OCI-LY3 (cell line): ENCODE results near the gene FOXJ3.

Experiments used
- CTCF ChIP-seq: fragments of 200-600, 300-600 bp; sonication (generic); IDR thresholded peaks from 2 replicates; pipeline ENCODE4 v1.5.1; 2014; ENCODE audit warnings: antibody characterized with exemption, low read length, low read depth
- EZH2phosphoT487 ChIP-seq: fragments of 200-600 bp; shearing (Covaris generic); IDR thresholded peaks from 2 replicates; pipeline ENCODE4 v1.6.1; 2018; ENCODE audit warnings: antibody characterized with exemption, mixed run types, low read depth

GRCh38 chr1:42282024-42282579, 52.9 kb downstream of the FOXJ3 start:
- no peak for TF ChIP-seq CTCF
- no peak for TF ChIP-seq EZH2phosphoT487
